Neural progenitor cell (in vitro differentiated cells): ENCODE data around the gene CCDC47.

ENCODE experiments used
- CTCF ChIP-seq: fragments of 200-600 bp; sonication (generic); IDR thresholded peaks from 2 replicates; pipeline ENCODE4 v1.5.1; 2017; ENCODE audit warnings: antibody characterized with exemption, mild to moderate bottlenecking
- EZH2 ChIP-seq: fragments of 200-600 bp; sonication (generic); IDR thresholded peaks from 2 replicates; pipeline ENCODE4 v1.6.1; 2017; ENCODE audit warnings: antibody characterized with exemption, mild to moderate bottlenecking, moderate library complexity
- EZH2phosphoT487 ChIP-seq: fragments of 200-600 bp; sonication (generic); IDR thresholded peaks from 2 replicates; pipeline ENCODE4 v1.6.1; 2017; ENCODE audit warnings: antibody characterized with exemption

DNA sequence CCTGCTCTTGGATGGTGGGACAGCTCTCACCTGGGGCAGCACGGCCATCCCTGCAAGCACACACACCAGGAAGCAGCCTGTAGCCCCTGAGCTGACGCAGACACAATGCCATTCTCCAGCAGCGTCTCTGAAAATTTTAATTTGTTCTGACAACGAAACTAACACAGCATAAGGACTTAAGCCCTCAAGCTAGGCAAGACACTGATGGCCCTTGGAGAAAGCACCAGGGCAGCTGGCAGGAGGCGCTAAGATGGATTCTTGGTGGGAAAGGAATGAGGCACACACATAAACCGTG lies 70.7 kb downstream of the CCDC47 start:
- TF ChIP-seq CTCF, result no peak
- no peak for TF ChIP-seq EZH2
- no peak for TF ChIP-seq EZH2phosphoT487
